Stimulated activated CD4-positive, alpha-beta T cell treated with anti-CD3 and anti-CD28 coated beads, TNF-alpha, amount 100 ng/mL, for 1 hour (primary cell): Measurements from ENCODE around the gene HRH2.
"Not testable (repeated sequence)": the region's sequence is repeated elsewhere in the genome, so short reads cannot be mapped to it uniquely, and the experiment has no call there.

Source experiments
- DNase-seq, 3 donors: peaks; one replicate each; pipeline ENCODE4 v3.0.0-alpha.2; 2020; ENCODE audit warnings: low read depth in 3 of 3, low spot score in 1 of 3

The HRH2 gene

DNA sequence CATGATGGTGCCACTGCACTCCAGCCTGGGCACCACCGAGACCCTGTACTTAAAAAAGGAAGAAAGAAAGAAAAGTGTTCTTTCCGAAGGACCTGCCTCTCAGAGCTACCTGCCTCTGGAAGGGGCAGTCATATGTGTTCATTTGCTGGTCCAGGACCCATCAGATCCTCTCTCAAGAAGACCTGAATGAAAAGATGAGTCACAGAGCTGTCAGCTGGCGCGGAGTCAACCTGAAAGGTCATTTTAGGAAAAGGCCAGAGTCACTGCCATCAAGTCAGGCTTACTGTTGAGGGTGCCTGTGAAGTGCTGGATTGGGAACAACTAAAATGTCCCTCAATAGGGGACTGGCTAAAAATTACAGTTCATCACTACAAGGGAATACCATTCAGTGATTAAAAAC is 14.9 kb upstream of the HRH2 start:
- no peak for DNase-seq

DNA sequence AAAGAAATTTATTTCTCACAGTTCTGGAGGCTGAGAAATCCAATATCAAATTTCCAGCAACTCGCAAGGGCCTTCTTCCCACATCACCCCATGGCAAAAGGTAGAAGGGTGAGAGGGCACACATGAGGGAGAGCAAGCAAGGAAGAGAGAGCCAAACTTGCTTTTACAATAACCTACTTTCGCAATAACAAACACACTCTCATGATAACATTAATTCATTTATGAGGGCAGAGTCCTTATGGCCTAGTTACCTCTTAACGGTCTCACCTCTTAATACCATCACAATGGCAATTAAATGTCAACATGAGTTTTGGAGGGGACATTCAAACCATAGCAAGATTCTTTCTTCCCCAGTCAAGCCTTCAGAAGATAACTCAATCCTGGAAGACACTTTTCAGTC is 11.6 kb upstream of the HRH2 start:
- no peak for DNase-seq

DNA sequence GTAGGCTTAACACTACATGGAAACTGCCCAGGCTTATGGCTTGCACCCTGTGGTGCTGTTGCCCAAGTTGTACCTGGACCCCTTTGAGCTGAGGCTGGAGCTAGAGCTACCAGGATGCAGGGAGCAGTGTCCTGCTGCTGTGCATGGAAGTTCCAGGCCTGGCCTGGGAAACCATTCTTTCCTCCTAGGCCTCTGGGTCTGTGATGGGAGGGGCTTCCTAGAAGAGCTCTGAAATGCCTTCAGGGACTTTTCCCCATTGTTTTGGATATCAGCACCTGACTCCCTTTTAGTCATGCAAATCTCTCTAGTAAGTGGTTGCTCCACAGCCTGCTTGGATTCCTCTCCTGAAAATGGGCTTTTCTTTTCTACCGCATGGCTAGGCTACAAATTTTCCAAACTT is 7.9 kb upstream of the HRH2 start:
- no peak for DNase-seq

DNA sequence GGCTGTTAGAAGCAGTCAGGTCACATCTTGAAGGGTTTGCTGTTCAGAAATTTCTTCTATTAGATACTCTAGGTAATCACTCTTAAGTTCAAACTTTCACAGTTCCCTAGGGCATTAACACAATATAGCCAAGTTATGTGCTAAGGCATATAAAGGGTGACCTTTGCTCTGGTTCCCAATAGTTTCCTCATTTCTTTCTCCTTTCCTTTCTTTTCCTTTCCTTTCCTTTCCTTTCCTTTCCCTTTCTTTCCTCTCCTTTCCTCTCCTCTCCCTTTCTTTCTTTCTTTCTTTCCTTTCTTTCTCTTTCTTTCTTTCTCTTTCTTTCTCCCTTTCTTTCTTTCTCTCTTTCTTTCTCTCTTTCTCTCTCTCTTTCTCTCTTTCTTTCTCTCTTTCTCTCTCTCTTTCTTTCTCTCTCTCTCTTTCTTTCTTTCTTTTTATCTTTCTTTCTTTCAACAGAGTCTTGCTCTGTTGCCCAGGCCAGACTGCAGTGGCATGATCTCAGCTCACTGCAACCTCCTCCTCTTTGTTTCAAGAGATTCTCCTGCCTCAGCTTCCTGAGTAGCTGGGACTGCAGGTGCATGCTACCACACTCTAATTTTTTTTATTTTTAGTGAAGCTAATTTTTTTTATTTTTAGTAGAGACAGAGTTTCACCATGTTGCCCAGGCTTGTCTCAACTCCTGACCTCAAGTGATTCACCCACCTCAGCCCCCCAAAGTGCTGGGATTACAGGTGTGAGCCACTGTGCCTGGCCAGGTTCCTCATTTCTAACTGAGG is 7.3 kb upstream of the HRH2 start:
- not testable (repeated sequence) for DNase-seq

DNA sequence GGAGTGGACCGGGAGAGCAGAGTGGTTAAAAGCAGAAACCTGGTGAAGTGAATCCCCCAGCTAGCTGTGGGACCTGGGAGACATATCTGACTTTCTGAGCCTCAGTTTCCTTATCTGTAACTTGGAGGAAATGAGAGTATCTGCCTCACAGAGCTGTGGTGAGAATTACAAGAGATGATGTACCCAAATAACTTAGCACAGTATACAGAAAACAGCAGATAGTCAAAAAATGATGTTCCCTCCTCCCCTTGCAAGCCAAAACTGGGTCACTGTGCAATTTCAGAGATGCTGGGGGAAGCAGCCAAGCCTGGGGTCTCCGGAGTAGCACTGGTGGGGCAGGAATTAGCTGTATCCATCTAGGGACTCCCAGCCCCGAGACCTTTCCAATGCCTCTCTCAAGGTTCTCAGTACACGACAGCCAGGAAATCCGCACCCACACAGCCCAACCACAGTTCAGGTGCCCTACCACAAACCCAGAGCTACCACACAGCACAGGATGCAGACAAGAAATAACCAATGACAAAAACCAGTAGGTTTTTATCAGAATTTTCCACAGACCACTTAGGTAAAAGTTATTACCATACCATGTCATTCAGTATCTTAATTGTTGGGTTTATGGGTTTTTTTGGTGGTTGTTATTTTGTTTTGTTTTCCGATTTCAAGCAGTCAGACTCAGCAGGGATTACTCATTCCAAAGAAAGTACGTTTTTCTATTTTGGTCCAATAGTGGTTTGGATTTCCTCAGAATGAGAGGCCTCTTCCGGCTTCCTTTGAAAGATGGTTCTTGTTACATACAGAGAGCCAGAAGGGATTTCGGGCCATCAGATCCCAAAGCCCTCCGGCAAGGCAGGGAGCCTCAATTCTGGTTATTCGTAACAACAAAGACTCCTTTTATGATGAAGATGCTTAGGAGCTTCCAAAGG is 4.9 kb upstream of the HRH2 start:
- peak; percentile 29 to 50 (median 38) for DNase-seq

DNA sequence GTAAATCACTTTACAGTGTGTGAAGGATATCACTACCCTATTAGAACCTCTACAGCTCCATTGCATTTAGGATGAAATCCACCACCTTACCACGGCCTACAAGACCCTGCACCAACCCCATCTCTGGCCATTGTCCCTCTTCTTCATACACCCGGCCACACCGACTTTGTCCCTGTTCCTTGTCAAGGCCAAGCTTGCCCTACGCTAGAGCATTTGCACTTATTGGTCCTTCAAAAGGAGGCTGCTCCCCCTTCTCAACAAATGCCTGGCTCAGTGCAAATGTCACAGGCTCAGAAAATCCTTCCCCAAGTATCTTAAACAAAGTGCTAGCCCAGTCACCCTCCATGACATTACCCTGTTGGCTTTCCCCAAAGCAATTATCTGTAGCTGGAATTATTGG is 4.1 kb upstream of the HRH2 start:
- no peak for DNase-seq

DNA sequence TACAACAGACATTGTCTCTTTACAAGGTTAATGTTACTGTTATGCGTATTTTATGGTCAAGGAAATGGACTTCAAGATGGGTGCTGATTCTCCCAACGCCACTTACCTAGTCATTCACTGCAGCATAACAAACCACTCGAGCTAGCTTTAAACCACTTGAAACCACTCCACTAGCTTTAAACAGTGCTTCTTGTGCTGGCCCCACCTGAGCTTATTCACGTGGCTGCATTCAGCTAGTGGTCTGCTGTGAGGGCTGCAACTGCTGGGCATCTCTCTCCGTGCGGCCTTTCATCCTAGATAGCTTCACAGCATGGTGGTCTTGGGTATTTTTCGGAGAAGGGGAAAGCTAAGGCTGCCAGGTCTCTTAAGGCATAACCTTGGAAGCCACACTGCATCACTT is 3.5 kb upstream of the HRH2 start:
- no peak for DNase-seq

DNA sequence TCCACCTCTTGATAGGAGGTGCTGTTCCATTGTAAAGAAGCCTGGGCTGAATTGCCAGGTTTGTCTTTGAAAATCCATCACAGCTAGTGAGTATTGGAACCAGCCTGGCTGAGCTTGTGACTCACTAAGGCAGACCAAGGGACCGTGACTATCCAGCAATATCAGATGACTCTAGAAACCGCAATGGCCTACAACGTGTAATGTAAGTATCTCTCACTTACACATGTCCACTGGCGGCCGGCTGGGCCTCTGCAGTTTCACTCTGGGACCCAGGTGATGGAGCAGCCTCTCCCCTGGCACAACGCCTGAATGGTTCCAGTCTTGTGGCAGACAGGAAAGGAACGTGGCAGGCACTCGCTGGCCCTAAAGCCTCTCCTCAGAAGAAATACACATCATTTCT is 3.1 kb upstream of the HRH2 start:
- no peak for DNase-seq

DNA sequence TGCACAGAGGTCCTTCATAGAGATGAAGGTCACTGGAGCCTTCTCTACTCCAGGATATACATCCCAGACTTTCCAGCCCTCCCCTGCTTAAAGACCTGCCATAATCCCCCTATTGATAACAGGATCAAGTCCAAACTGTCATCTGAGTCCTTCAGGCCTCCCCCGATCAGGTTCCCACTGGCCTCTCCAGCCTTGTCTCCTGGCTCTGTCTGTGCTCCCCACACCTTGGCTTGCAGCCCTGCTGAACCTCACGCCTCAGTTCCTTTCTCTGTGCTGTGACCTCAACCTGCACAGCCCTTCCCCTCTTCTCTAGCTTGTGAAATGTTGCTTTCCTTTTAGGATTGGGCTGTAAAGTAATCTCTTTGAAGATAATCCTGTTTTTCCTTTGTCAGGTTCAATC is 2.5 kb upstream of the HRH2 start:
- no peak for DNase-seq

DNA sequence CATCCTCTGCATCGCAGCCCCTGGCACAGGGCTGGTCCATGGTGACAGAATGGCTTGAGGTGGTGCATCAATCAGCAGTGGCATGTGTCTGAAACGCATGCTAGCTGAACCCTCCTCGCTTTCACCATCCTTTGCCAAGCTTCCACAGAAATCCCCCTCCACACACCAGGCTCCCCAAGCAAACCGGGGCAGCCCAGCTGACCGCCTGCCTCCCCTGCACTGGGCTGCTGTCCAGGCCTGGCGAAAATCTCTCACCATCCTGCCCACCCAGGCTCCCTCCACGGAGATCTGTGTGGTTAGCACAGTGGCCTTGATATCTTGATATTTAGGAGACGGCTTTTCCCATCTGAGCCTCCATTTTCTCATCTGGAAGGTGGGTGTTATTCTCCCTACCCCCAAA is 905 bp upstream of the HRH2 start:
- DNase-seq: no peak

DNA sequence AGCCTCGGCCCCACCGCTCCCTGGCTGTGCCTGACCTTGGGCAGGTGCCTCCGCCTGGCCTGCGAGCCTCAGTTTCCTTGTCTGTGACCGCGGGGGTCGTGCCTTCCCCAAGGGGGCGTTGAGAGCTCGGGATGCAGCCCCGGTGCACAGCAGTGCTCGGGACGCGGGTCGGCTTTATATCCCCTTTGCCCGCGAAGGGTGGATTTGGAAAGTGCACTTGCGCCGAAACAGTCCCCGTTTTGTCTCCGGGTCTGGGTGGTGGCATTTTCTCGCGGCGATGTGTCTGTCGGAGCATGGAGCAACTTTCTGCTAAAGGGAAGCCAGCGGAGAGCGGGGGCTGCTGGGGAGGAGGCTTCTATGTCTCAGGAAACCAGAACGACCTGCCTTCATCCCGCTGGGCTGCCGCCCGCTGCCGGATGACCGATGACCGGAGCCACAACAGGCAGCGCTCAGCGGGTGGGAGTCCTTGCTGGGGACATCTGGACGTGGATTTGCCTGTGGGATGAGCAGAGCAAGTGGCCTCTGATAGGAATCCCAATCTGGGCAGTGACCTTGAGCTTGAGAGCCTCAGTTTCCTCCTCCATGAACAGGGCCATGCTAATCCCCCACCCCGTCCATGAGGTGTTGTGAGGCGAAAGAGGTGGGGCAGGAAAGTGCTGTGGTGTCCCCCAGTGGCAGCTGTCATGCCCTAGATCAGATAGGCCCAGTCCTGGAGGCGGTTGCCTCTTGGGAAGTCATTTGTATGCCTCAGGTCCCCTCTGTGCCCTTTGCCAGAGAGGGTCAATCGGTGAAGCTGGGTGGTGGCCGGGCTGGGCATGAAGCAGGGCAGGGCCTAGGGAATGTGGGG is 651 bp downstream of the HRH2 start:
- no peak for DNase-seq

DNA sequence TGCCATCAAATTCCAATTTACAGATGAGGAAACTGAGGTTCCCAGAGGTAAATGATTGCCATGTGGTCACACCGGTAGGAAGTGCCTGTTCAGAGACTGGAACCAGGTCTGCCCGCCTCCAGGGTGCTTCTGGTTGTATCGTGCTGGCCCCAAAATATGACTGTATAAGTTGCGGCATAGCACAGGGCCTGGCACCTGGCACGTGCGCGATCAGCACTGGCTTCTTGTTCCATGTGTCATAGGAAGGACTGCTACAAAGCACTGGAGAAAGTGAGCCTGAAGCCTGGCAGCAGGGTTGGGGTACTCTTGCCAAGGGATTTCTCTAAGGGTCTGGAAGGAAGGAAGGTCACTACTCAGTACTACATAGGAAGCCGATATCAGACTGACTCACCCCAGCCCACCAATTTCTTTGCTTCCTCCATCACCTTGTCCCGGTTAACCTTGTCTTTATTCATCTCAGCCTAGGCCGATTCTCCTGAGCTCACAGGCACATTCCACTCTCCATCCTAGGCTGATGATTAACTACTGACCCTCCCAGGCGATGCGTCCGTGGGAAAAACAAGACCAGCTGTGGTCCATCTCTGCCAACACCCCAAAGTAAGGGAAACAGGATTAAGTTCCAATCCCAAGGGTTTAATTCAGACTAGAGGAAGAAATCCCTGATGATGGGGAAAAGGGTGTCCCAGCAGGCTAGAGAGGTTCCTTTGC is 1.8 kb downstream of the HRH2 start:
- no peak for DNase-seq

DNA sequence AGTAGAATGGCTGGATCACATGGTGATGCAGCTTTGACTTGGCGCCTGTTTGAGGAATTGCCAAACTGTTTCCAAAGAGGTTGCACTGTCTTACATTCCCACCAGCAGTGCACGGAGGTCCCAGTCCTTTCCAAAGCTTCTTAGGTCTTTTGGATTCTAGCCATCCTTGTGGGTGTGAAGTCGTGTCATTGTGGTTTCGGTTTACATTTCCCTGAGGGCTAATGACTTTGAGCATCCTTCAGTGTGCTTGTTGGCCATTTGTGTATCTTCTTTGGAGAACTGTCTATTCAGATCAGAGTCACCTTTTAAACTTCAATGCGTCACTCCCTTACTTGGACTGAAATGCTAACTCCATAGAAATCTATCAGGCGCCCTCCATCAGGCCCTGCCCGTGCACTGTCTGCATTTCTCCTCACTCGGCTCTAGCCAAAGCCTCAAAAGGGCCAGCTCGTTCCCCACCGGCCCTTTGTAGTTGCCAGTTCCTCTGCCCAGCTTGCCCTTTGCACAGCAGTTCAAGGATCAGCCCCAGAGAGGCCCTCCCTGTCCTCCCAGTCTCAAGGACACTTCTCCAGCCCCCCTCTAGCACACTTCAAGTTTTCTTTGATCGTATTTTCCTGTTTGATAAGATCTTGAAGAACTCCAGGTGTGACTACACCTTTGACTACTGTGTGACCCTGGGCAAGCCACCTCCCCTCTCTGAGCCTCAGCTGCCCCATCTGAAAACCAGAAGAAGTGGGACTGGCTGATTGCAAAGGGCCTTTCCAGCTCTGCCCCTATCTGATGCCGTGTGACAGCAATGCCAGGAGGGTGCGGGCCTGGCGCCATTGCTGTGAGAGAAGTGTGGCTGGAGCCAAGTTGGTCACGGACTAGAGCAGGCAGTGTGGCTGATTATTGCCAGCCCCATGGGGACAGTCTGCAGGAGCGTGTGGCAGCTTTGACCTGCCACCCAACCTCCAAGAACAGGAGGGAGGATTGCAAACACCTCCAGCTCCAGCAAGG is 5.6 kb downstream of the HRH2 start:
- DNase-seq: no peak

DNA sequence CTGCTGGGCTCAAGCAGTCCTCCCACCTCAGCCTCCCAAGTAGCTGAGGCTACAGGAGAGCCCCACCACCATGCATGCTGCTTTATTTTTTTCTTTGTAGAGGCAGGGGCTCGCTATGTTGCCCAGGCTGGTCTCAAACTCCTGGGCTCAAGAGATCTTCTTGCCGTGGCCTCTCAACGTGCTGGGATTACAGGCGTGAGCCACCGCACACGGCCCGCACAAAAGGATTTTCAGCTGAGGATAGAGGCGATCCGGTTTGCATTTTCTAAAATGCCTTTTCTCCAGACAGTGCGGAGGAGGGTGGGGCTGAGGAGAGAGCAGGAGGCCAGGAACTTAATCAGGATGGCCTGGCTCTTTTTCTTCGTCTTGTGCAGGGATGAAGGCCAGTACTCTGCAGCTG is 6.9 kb downstream of the HRH2 start:
- no peak for DNase-seq

DNA sequence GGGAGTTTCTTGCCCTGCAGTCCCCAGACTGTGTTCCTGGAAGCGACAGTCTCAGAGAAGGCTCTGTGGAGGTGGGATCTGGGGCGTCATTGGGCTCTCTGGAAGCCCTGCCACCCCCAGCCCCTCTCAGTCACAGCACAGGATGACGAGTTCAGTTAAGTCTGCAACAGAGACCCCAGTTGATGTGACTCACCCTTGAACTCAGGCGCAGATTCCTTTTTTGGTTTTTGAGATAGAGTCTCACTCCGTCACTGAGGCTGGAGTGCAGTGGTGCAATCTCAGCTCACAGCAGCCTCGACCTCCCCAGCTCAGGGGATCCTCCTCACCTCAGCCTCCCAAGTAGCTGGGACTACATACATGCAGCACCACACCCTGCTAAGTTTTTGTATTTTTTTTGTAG is 8.3 kb downstream of the HRH2 start:
- DNase-seq: no peak

DNA sequence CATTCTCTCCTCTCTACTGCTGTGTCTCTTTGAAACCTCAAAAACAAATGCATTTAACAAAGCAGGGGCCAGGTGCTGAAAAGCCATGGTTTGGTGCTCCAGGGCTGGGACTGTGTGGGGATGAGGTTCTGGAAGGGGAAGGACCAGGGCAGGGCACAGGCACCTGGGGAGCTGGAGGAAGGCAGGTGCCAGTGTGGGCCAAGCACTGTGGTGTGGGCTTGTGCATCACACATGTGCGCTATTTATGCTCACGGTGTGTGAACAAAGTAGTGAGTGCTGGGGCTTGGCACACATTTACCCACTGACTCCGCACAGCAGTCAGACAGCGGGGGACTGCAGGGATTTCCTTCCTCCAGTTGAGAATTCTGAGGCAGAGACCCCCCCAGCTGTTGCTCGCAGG is 10.1 kb downstream of the HRH2 start:
- no peak for DNase-seq

DNA sequence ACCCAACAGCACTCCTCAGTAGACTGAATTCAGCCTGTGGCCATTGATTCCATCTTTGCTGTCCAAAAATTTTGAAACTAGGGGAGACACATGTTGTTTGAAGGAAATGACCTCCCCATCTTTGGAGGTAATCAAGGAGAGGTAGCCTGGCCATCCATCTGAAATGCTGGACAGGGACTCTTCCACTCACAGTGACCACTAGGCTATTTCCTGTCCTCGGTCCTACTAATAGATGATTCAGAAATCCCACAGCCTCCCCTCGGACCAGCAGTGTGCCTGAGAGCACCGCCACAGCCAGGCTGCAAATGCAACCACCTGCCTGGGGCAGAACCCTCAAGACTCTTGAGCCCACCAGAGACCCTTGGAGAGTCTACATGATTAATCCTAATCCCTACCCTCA is 12.5 kb downstream of the HRH2 start:
- DNase-seq: no peak

DNA sequence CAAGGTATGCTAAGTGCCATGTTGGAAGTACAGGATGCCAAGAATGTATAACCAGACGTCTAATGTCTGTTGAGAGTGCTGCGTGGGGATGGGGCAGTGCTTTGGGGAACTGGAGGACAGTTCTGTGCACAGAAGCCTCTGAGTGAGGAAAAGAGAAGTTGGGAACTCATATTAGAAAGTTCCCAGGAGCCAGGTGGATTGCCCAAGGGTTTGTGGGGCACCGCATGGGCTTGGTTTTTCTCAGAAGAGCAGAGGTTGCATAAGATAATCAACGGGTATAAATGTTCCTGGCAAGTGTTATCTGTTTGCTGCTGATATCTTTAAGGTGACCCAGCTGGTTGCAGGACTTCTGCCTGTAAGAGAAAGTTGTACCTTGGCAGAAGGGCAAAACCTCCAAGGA is 13.1 kb downstream of the HRH2 start:
- no peak for DNase-seq

DNA sequence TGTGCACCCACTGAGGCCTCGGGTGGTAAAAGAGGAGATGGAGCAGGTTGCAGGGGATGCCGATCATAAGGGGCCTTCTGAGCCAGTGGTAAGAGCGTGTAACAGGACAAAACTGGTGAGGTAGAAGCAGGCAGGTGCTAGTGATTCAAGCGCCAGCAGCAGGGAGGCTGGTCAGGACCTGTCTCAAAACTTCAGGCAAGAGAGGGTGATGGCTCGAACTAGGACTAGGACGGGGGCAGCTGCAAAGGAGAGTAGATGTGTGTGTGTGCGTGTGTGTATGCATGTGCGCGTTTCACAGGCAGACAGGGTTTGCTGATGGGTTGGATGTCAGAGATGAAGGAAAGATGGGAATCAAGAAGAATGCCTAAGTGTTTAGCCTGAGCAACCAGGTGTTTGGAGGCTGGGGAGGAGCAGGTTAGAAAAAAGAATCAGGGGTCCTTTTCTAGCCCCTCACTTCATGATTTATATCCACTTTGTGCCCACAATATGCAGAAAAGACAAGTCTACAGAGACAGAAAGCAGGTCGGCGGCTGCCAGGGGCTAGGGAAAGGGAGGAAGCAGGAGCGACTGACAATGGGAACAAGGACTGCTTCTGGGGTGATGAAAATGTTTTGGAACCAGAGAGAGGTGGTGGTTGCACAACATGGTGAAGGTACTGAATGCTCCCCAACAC is 15.2 kb downstream of the HRH2 start:
- DNase-seq: no peak
